WI38 (cell line): ENCODE measurements around the gene KCTD17.

ENCODE experiments used
- H3K4me3 ChIP-seq: 2 replicates; pipeline ENCODE4 v1.5.1; 2011; ENCODE audit warnings: low read depth, mild to moderate bottlenecking, control low read depth, low read length
- TF ChIP-seq, protein P1 (sequence below): IDR thresholded peaks from 2 replicates; pipeline ENCODE4 v1.5.1; 2012; ENCODE audit warnings: low read depth, mild to moderate bottlenecking, control low read depth, low read length

KCTD17 gene

DNA sequence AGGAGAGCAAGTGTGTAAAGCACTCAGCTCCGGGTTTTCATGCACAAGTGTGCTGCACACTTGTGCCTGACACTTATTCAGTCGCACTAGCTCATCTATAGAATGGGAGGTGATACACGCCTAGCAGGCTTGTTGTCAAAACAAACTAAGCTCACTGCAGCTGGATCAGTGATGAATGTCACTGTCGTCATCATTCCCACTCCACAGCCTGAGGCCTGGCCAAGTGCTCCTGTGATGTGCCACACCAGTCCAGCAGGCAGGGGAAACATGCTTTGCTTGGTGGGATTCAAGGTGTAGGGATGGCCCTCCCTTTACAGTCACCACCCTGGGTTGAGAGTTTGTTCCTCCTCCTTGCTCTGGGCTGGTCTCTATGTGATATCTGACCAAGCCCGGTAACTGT lies 25.2 kb upstream of the KCTD17 start:
- TF ChIP-seq, protein P1, sequence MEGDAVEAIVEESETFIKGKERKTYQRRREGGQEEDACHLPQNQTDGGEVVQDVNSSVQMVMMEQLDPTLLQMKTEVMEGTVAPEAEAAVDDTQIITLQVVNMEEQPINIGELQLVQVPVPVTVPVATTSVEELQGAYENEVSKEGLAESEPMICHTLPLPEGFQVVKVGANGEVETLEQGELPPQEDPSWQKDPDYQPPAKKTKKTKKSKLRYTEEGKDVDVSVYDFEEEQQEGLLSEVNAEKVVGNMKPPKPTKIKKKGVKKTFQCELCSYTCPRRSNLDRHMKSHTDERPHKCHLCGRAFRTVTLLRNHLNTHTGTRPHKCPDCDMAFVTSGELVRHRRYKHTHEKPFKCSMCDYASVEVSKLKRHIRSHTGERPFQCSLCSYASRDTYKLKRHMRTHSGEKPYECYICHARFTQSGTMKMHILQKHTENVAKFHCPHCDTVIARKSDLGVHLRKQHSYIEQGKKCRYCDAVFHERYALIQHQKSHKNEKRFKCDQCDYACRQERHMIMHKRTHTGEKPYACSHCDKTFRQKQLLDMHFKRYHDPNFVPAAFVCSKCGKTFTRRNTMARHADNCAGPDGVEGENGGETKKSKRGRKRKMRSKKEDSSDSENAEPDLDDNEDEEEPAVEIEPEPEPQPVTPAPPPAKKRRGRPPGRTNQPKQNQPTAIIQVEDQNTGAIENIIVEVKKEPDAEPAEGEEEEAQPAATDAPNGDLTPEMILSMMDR: no peak
- H3K4me3 ChIP-seq: no peak overlapping the region

DNA sequence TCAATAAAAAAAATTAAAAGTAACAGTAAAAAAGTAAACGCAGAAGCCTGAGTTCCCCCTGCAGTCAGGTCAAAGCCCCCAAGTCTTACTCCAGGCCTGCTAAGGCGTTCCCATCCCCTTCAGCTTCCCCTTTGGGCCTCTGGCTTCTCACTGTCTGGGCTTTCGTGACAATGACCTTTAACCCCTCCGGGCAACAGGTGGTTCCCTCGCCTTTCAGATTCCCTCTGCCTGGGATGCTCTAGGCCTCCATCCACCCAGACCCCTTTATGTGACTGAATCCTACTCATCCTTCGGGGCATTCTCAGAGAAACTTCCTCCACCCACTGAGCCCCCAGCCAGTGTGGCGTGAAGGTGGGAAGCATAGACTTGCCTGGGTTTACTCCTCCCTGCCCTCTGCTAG lies 24.0 kb upstream of the KCTD17 start:
- TF ChIP-seq, protein P1: no peak

DNA sequence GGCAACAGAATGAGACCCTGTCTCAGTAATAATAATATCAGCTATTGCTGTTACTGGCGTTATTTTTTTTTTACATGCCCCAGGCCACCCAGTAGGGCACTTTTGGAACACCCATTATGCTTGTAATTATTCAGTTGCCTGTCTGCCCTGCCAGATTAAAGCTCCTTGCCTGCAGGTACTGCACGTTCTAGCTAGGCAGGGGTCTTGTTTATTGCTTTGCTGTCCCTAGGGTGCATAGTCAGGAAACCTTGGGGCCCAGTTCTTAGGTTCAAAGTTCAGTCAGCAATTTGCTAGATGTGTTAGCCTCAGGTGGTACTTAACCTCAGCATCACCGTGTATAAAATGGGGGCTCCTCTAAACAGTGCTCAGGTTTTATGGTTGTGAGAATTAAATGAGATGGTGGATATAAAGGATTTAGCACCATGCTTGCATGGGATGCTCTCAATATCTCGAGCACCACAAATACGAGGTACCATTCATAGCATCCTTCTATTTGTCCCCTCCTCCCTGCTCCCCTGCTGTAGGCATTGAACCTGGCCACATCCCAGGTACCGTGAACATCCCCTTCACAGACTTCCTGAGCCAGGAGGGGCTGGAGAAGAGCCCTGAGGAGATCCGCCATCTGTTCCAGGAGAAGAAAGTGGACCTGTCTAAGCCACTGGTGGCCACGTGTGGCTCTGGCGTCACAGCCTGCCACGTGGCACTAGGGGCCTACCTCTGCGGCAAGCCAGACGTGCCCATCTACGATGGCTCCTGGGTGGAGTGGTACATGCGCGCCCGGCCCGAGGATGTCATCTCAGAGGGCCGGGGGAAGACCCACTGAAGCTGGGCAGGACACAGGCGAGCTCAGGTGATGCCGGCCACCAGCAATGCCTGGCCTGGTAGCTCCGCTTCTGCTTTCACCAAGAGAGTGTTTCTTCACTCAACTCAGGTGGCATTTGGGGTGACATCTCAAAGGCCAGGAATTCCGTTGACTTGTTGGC lies 22.6 kb upstream of the KCTD17 start:
- H3K4me3 ChIP-seq: no peak overlapping the region
- TF ChIP-seq, protein P1: no peak

More for the DNA sequence above, 24.0 kb upstream of the KCTD17 start:
- no peak overlapping the region for H3K4me3 ChIP-seq

DNA sequence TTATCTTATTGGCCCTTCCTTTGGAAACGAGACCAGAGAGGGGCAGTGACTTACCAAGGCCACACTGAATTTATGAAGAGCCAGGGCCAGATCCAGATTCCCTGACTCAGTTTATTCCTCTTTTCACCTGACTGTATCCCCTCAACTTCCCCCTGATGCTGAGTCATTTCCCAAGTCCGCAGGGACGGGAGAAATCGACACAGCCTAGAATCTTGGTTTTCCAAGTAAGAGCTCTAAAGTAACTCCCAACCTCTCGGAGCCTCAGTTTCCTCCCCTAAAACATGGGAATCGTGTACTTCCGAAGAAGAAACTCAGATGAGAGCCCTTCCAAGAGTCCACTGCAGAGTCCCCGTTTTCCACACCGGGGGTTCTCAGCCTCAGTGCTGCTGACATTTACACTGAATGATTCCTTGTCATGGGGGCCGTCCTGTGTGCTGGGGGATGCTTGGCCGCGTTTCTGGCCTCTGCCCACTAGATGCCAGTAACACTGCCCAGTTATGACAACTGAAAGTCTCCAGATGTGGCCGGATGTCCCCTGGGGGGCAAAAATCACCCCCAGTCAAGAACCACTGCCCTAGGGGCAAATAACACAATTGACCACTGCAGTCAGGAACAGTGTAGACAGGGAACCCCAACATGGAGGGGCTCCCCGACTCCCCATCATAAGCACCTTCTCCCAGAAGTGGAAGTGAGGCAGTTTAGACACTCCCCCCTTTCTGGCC lies 20.8 kb upstream of the KCTD17 start:
- no peak overlapping the region for H3K4me3 ChIP-seq
- TF ChIP-seq, protein P1: no peak

DNA sequence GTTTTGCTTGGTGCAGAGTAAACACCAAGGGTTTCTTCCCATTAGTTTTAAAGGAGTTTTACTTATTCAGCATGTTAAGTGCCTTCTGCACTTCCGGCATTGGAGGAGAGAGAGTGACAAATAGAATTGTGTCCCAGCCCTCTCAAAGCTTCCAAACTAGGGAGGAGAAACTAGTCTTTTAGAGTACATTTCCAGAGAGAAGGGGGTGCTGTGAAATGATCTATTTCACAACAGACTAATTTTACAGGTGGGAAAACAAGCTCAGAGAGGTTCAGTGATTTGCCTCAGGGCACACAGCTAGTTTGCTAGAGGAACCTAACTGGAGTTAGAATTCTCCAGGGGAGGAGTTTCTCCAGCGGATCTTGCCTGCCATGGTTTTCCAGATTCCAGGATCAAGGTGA lies 19.4 kb upstream of the KCTD17 start:
- no peak overlapping the region for H3K4me3 ChIP-seq
- TF ChIP-seq, protein P1: no peak

DNA sequence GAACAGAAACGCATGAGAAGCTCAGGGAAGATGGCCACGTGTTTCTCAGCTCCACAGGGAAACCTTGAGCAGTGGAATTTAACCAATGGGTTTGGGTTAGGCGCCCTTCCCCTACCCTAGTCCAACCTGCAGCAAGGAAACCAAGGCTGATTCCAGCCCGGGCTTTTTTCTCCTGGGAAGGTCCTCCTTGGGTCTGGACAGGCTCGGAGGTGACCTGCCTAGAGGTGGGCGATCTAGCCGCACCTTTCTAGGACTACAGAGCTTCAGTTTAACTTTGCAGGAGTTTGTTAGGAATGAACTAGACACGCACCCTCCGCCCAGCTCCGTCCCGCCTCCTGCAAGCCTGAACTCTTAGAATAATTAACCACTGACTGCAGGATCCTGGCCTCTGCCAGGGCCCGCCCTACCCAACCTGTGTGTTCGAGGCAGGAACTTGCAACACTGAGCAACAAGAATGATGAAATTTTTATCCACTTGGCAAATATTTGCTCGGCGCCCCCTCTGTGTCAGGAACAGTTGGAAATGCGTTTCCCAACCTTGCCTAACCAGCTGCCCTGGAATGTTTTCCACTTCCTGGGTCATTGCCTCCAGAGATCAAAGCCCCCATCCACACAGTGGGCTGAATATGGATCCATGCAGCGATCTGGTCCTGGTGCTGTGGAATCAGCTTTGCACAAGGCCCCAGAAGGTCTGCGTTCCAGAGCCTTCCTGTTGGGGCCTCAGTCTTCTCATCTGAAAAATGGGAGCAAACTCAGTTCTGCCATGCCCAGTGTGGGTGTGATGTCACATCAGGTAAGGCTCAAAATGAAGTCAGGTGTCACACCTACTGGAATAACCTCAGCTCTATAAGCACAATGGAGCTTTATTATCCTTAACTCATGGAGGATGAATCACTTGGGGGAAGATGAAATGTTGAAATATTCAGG lies 18.7 kb upstream of the KCTD17 start:
- TF ChIP-seq, protein P1: no peak
- H3K4me3 ChIP-seq: no peak overlapping the region
